NOMO-1 (cell line): ENCODE results near the gene SUPT4H1.

Experiments
- DNase-seq, 2 experiments: peaks; one replicate each; lab custom pipeline; 2025; ENCODE audit not compliant: unreplicated experiment in 2 of 2; lab: John Stamatoyannopoulos, UW

SUPT4H1 gene

DNA sequence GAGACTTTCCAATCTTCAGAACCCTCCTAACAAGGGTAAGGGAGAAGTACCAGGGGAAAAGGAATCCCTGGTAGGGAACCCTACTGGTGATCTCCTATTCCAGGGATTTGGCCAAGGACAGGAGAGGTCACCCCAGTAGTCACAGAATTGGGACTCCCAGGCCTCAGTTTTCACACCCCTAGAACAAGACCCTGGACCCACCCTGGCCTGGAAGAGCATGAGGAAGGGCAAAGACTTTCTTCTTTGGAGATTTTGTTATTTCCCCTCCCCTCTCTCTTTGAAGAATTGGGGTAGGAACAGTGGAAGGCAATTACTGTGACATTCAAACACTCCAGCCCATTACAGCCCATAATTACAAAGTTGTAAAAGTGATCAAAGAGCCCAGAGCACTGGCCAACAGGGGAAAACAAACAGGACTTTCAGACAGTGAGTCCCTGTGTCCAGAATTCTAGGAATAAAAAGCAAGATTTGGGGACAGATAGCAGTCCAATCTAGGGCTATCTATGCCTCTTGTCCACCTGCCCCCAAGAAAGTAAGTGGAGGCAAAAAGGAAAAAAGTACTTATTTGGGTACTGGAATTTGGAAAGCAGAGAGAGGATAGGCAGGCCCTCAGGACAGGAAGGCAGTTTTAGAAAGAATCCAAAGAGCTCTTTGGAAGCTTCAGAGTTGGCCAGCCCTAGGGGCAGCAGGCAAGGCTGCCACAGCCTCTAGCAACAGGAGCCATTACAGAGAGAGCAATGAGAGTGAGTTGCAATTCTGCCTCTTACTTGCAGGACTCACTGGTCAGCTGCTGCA, 13.4 kb upstream of the SUPT4H1 start:
- no peak for DNase-seq

DNA sequence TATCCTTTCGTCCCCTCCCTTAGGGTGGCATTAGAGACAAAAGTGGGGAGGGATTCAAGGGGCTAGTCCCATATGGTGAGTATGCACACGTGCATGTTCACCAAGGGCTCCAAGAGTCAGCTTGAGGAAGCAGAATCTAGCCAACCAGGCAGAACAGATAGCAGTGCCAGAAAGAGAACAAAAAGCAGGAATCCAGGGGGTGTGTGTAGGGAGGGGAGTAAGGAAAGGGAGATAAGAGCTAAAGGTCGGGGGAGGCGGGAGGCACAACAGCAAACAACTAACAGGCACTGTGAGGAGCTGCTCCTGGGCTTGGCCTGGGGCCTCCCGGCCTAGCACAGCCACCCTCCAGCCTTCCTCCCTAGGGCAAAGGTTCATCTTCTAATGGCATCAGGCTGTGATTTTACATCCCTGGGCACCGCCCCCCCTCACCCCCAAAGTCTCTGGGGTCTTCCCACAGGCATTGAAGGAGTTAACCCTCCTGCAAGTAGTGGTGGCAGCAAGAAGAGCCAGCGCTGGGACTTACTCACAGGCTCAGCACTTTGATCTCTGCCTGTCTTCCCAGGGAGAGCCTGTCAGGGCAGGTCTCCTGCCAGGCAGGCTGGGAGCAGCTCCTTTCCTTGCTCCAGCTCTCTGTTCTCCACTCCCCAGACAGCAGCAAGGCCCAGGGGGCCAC, 12.4 kb upstream of the SUPT4H1 start:
- no peak for DNase-seq

DNA sequence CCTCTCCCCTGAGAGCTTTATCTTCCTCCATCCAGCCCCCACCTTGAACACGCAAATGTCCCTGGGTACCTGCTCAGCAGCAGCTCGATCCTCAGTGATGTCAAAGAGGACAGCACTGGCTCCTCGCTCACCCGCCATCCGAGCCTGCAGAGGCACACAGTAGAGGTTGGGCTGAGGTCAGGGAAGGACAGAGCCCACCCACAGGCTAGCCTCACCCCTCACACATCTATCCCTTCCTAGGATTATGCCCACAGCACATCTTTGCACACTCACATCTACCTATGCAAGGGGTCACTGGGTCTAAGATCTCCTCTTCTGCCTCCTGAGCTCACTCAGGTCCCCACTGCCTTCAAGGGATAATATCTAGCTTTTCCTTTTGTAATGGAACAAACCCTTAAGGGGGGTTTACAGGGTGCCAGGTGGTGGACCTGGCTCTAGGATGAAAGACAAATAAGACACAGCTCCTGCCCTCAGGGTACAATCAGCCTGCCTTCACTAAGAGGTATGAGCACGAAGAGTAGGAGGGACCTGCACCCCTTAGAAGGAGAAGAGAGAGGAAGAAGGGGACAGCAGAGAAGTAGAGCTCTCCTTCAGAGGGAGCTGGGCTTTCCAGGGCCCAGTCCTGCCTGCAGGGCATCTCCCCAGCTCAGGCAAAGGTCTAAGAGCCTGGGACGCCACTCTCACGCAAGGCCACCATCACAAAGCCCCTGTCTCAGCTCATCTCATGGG, 11.6 kb upstream of the SUPT4H1 start:
- no peak for DNase-seq

DNA sequence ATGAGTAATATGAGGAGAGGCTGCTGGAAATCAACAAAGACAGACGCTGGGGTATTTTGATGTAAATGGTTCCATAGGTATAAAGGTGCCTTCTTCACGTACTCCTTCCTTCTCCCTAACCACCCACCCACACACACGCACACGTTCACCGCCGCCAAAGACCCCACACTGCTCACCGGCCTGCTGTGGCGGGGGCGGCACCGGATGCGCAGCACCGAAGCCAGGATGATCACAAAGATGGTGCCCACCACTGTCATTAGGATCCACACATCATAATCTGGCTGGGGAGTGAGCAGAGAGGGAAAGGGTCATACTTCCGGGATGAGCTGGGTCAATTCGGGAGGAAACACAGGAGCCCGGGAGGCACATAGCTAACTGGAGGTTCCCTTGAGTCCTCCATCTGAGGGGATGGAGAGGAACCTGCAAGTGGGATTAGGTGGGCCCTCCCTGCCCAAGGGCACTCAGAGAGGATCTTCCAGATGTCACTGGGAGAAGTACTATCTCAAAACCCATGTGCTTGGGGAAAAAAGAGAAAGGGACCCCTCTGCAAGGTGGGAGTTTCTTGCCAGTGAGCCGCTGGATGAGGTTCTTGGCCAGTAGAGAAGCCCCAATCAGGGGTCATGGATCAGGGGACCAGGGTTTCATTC, 10.5 kb upstream of the SUPT4H1 start:
- no peak for DNase-seq

DNA sequence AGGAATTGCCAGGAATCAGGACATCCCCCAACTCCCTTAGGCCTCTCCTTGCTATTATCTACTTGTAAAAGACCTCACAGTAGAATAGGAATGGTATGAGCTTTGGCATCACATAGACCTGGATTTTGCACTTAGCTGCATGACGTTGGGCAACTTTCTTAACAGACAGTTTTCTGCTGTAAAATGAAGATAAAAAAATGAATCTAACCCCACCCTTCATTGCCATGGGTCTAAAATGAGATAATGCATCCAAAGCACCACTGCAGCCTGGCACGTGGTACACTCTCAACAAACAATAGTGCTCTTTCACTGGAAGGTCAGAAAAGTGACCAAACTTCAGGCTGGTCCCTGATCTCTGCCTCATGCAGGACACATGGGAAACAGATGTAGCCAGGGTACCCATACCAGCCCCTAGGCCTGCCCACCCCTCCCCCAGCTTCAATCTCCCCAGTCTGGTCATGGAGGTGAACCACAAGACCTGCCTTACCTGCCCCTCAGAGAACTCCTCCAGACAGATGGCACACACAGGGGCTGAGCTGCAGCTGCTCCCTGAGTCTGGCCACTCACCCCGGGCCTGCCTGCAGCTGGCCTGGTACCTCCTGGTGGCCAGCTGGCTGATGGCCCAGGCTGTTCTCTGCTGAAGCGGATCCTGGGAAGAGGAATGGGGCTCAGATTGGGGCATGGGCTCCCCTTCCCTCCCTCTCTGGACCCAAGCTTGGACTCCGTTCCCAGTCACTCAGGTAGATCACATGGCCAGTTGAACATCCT, 8.5 kb upstream of the SUPT4H1 start:
- no peak for DNase-seq

DNA sequence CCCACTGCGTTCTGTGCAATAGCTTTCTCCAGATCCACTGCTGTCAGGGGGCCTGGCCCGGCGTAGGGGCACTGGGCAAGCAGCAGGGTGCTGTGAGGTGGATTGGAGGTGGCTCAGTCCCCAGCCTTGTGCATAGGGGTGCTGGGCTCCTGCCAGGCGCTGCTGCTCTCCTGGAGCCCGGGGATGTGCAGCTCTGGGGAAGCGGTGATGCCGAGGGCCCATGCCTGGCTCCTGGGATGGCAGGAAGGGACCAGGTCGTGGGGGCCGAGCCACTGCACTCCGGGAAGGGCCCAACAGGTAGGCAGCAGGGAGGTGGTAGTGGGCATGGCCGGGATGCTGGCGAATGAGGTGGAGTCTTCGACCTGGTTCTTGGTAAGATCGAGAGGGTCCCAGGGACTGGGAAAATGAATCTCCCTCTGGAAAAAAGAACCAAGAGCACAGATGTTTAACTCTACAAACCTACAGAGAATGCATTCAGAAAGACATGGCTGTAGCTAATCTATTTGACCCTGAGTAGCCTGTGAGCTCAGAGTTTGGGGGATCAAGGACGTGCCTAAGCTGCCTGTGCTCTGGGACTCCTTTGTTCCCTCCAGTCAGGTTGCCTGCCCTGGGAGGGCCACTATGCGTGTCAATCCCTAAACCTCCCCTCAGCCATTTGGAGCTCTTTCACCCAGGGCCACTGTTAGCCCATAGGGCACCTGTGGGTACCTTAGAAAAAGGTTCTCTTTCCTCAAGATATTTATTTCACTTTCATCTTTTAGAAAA, 6.6 kb upstream of the SUPT4H1 start:
- DNase-seq = no peak

DNA sequence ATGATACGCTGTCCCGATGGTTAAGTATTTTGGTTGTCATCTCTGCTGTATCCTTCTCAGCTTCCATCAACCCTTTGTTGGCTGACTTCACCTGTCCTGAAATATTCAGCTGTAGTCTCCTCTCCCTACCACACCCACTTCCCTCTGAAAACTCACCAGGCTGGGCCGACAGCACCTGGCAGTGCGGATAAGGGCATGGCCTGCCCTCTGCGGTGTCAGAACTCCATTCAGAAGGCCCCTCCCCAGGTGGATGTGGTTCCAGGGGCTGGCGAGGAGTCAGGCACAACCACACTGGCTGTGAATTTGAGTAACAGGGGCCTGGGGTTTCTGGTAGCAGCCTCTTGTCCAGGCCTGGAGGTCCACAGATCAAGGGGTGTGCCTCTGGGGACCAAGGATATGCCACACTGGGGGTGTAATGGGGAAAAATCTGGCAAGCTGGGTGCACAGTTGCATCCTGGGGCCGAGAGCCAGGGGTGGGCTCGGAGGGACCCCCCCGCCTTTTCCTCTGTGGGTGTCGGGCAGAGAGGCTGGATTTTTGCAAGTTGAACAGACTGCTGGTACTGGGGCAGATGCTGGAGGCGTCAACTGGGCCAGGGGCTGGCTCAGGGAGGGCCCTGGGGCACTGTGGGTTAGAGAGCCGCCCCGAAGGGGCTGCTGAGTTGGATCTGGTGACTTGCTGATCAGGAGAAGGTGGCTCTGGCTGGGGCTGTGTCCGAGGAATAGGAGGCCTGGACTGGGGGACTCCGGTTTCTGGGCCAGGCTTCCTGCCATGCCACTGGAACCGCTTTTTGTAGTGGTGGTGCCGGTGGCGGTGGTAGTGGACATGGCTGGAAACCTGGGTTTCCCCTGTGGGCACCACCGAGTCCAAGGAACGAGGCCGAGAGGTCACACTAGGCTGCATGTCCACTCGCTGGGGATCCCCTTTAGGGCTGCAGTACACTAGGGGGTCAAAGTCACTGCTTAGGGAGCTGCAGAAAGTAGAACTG, 5.6 kb upstream of the SUPT4H1 start:
- DNase-seq = no peak

DNA sequence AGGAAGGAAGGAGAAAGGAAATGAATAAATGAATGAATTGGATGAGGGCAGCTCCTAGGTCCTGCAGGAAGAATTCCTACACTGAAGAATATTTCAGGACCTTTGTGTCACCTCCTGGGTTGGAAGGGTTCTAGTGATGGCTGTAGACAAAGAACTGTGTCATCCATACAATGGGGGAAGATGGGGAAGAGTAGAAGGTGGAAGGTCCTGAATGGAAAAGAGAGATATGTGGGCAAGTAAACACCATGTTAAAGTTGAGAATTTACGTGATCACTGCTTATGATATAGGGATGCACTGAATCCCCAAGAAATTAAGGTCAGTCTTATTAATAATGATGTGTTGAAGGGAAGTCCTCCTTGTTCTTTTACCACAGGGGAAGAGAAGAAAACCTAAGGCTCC, 4.2 kb upstream of the SUPT4H1 start:
- DNase-seq = no peak

DNA sequence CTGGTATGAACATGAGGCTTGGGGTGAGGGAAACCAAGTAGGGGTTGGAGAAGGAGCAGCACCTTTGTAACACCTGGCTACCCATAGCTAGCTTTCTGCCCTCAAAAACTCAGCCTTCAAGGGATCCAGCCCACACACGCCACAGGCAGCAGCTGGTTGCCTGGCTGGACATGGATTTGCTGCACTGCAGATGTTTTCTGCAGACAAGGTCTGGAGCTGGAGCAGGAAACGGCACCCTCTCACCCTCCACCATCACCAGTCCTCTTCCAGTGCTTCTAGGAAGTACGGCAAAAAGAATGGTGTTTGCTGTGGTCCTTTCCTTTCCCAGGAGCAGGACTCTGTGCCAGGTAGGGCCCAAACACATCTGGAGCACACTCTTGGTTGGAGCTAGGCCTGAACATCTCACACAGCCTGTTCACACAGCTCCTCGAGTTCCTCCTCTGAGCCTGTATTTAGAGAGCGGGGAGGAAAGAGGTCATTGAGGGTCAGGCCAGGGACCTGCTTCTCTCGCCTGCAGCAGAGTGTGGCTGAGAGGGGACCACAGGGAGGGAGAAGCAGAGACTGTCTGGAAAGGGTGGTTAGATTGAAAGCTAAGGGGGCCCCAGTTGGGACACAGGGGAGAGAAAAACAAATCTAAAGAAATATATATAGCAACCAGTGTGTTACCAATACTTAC, 2.7 kb upstream of the SUPT4H1 start:
- DNase-seq = no peak

DNA sequence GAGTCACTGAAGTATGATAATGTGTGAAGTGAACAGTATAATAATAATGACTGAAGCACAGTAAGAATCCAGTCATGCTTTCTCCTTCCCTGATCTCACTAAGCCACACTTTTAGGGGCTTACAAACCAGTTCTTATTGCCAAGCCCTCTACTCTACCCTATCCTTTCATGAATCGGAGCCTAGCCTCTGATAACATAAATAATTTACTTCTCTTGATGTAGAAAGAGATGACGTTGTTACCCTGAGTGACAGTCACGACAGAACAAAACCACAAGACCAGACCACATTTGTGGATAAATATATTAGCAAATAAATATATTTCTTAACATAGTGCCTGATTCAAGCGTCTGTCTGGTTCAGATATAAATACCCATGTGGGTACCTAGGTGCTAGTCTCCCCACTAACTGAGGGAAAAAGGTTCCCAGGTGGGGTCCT, 1.4 kb upstream of the SUPT4H1 start:
- no peak for DNase-seq

DNA sequence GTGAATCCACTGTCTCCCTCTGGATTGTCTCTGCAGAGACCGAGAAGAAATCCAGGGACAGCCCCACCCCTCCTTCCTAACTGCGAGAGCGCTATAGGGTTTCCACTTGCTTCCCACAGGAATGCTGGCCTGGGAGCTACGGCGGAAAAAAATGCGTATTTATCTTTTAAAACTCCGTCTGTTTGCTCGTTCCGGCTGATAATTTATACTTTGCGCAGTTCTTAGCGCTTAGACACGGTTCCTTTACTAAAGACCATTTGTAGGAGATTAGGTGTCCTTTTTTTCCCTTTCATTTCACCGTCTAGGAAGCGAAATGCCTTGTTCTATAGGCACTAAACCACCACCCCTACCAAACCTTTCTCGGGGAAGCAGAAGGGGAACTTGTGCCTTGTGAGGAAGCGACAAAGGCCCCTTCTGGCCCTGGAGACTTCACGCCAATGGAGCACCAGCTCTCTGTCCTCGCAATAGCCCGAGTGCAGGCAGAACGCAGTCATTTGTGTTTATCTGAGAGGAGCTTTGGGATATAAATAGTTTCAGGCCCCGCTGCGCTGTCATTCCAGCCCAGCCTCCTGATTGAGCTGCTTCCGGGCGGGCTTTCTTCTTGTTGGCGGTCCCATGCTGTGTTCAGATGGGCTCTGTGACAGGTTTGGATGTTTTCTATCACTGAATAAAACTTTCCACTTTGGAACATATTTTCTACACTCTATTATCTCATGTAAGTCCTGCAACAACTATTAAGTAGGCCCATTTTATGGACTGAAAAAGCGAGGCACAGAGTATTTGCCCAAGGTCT, 791 bp upstream of the SUPT4H1 start:
- DNase-seq = peak in 1 of 2 experiments; percentile 62

DNA sequence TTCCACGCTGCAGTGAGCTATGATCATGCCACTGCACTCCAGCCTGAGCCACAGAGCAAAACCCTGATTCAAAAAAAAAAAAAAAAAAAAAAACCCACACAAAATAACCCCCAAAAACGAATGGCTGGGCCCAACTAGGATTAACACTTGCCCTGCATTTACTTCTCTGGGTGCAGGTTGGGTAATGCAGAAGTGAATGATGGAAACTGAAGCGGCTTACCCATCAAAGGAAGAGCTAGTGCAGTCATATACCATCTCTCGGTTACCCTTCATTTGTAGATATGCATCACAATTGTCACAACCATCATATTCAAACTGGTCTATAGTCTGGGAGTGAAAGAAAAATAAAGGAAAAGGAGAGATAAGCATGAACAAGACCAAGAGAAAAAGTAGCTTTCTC, 819 bp downstream of the SUPT4H1 start:
- no peak for DNase-seq

DNA sequence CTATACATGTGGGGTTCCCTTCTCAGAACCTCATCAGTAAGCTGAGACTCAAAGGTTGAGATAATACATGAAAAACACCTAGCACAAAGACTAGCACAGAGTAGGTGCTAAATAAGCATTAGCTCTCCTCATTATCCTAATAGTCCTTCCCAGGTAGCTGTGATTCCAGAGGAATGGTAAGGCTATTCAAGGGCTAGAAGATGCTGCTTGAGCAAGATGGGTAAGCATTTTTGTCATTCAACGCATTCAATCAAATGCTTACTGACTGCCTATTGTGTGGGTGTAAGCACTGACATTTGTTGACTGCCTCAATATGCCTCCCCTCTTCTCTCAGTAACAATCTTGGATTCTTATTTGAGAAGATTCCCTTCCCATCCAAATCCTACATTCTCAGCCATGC, 4.0 kb downstream of the SUPT4H1 start:
- DNase-seq = no peak

DNA sequence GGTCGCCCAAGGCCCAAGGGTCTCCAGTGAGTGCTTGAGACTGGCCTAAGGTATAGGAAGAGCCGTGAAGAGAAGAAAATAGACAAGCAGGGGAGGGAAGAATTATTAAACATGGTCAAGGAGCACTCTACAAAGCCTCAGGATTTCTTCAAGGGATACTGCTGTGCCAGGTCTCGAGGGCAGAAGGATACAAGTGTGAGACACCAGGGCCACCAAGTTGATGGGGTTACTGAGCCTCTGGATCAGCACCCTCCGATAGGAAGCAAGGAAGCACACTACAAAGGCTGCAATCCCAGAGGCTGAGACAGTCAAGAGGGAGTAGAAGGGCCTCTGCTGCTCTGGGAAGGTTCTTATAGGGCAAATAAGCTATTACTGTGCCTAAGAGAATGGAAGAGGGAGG, 6.5 kb downstream of the SUPT4H1 start:
- no peak for DNase-seq

DNA sequence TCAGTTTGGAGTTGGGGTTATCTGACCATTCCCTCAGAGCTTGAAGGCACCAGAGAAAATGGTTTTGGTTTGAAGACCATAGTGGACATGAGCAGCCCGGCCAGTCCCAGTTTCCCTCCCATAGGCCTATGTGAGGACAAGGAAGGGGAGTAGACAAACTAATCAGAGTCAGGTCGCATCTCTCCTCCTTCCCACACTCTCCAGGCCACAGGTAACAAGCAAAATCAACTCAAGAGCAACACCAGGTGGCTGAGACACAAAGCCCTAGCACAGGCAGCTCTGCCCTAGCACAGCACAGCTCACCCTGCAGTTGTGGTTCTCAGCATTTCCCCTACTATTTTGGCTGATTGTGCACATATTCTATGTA, 7.2 kb downstream of the SUPT4H1 start:
- no peak for DNase-seq

DNA sequence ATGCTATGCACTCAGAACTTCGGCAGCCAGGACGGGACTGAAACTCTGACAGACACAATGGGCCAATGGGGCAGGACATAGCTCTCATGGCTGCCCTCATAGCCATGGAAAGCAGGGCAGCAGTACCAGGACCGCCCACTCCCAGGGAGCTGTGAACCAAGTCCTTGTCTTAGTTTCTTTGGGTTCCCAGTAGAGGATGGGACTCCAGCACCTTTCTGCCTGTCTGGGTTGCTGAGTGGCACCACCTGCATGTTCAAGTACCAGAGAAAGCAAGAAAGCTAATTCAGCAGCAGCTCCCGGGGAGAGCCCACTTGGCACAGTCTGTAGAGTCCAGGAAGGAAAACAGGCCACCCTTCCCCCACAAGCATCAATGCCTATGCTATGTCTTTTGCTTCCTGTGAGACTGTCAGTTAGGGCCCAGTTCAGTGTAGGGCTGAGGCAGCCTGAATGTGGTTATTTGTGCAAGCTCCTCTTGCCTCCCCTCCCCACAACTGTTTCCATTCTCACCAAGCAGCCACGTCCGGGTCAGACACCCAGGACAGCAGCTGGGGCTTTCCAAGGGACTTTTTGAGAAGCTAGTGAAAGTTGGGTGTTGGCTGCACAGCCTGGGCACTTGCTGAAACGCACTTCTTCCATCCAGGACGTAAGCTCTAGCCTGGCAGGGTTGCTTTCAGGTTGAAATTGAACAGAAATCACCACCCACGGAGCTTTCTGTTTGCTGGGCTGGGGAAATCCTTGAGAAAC, 7.8 kb downstream of the SUPT4H1 start:
- peak; percentile 78 to 88 for DNase-seq

DNA sequence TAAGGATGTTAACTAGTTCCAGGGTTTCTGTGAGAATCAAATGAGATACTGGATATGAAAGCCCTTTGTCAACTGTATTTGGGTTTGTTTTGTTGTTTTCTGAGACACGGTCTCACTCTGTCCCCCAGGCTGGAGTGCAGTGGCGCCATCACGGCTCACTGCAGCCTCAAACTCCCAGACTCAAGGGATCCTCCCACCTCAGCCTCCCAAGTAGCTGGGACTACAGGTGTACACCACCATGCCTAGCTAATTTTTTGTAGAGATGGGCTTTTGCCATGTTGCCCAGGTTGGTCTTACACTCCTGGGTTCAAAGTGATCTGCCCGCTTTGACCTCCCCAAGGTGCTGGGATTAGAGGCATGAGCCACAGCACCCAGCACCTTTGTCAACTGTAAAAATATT, 8.9 kb downstream of the SUPT4H1 start:
- no peak for DNase-seq
